HEK293 (cell line): Measurements from ENCODE around the gene ZNF883.

ENCODE experiments used
- BCL11B ChIP-seq: fragments of 450-650 bp; formaldehyde crosslinking; IDR thresholded peaks from 2 replicates; pipeline ENCODE4 v1.5.1; 2016; ENCODE audit warnings: low read depth, missing biosample characterization, missing genetic modification characterization
- GLIS1 ChIP-seq: fragments of 450-650 bp; formaldehyde crosslinking; IDR thresholded peaks from 2 replicates; pipeline ENCODE4 v1.5.1; 2016; ENCODE audit warnings: missing biosample characterization, missing genetic modification characterization
- HOXC10 ChIP-seq: sonication (generic); formaldehyde crosslinking; IDR thresholded peaks from 2 replicates; pipeline ENCODE4 v1.8.1; 2023; ENCODE audit warnings: mild to moderate bottlenecking, missing genetic modification reagents
- TRIM28 ChIP-seq: IDR thresholded peaks from 2 replicates; pipeline ENCODE4 v1.6.1; 2011; ENCODE audit warnings: low read length, control low read depth, borderline replicate concordance
- ZNF274 ChIP-seq, 2 experiments: fragments of 200-500 bp in 1 of 2; fragments of 450-650 bp in 1 of 2; sonication (Bioruptor generic) in 1 of 2; formaldehyde crosslinking in 1 of 2; IDR thresholded peaks; 2 replicates each; pipeline versions ENCODE4 v1.5.1 to v1.6.1; 2014 to 2016; ENCODE audit warnings: borderline replicate concordance in 1 of 2, inconsistent platforms in 1 of 2, low read length in 1 of 2, missing biosample characterization in 1 of 2, missing genetic modification characterization in 1 of 2
- ZNF302 ChIP-seq: fragments of 450-650 bp; formaldehyde crosslinking; IDR thresholded peaks from 2 replicates; pipeline ENCODE4 v1.5.1; 2016; ENCODE audit warnings: missing biosample characterization, missing genetic modification characterization, low read depth
- ZNF341 ChIP-seq: fragments of 450-650 bp; formaldehyde crosslinking; IDR thresholded peaks from 2 replicates; pipeline ENCODE4; 2016; ENCODE audit warnings: low read depth, missing biosample characterization, missing genetic modification characterization
- ZNF366 ChIP-seq: fragments of 450-650 bp; formaldehyde crosslinking; conservative IDR thresholded peaks from 2 replicates; pipeline ENCODE4 v1.5.1; 2016; ENCODE audit warnings: missing biosample characterization, missing genetic modification characterization
- ZNF391 ChIP-seq: fragments of 450-650 bp; formaldehyde crosslinking; IDR thresholded peaks from 2 replicates; pipeline ENCODE4 v1.5.1; 2016; ENCODE audit warnings: low read depth, missing biosample characterization, missing genetic modification characterization, borderline replicate concordance
- ZNF398 ChIP-seq: fragments of 450-650 bp; formaldehyde crosslinking; IDR thresholded peaks from 2 replicates; pipeline ENCODE4 v1.5.1; 2017; ENCODE audit warnings: missing biosample characterization, missing genetic modification characterization
- ZNF416 ChIP-seq: fragments of 450-650 bp; formaldehyde crosslinking; IDR thresholded peaks from 2 replicates; pipeline ENCODE4 v1.5.1; 2016; ENCODE audit warnings: missing biosample characterization, missing genetic modification characterization
- ZNF426 ChIP-seq: fragments of 450-650 bp; formaldehyde crosslinking; IDR thresholded peaks from 2 replicates; pipeline ENCODE4 v1.5.1; 2017; ENCODE audit warnings: missing biosample characterization, missing genetic modification characterization, mild to moderate bottlenecking, inconsistent platforms, moderate library complexity
- ZNF596 ChIP-seq: fragments of 450-650 bp; IDR thresholded peaks from 2 replicates; pipeline ENCODE4 v1.5.0; 2018; ENCODE audit warnings: missing biosample characterization, mild to moderate bottlenecking, missing genetic modification characterization, moderate library complexity
- ZNF600 ChIP-seq: fragments of 450-650 bp; formaldehyde crosslinking; IDR thresholded peaks from 2 replicates; pipeline ENCODE4 v1.5.1; 2016; ENCODE audit warnings: missing biosample characterization, missing genetic modification characterization
- TF ChIP-seq, protein P1 (sequence below): fragments of 450-650 bp; formaldehyde crosslinking; conservative IDR thresholded peaks from 2 replicates; pipeline ENCODE4 v1.5.1; 2016; ENCODE audit warnings: low read depth, missing biosample characterization, missing genetic modification characterization
- TF ChIP-seq, protein P2 (sequence below): fragments of 450-650 bp; formaldehyde crosslinking; IDR thresholded peaks from 2 replicates; pipeline ENCODE4 v1.5.1; 2016; ENCODE audit warnings: missing biosample characterization, missing genetic modification characterization
- TF ChIP-seq, protein P3 (sequence below): fragments of 450-650 bp; formaldehyde crosslinking; IDR thresholded peaks from 2 replicates; pipeline ENCODE4 v1.5.1; 2016; ENCODE audit warnings: missing biosample characterization, missing genetic modification characterization, low read depth
- TF ChIP-seq, protein P4 (sequence below): fragments of 450-650 bp; formaldehyde crosslinking; IDR thresholded peaks from 2 replicates; pipeline ENCODE4 v1.5.0; 2017; ENCODE audit warnings: missing biosample characterization, missing genetic modification characterization, borderline replicate concordance
- TF ChIP-seq, protein P5 (sequence below): sonication (generic); formaldehyde crosslinking; IDR thresholded peaks from 2 replicates; pipeline ENCODE4 v1.8.1; 2022; ENCODE audit warnings: mild to moderate bottlenecking, moderate library complexity, missing genetic modification reagents
- TF ChIP-seq, protein P6 (sequence below): fragments of 450-650 bp; formaldehyde crosslinking; IDR thresholded peaks from 2 replicates; pipeline ENCODE4 v1.5.1; 2016; ENCODE audit warnings: missing biosample characterization, missing genetic modification characterization

Gene ZNF883

DNA sequence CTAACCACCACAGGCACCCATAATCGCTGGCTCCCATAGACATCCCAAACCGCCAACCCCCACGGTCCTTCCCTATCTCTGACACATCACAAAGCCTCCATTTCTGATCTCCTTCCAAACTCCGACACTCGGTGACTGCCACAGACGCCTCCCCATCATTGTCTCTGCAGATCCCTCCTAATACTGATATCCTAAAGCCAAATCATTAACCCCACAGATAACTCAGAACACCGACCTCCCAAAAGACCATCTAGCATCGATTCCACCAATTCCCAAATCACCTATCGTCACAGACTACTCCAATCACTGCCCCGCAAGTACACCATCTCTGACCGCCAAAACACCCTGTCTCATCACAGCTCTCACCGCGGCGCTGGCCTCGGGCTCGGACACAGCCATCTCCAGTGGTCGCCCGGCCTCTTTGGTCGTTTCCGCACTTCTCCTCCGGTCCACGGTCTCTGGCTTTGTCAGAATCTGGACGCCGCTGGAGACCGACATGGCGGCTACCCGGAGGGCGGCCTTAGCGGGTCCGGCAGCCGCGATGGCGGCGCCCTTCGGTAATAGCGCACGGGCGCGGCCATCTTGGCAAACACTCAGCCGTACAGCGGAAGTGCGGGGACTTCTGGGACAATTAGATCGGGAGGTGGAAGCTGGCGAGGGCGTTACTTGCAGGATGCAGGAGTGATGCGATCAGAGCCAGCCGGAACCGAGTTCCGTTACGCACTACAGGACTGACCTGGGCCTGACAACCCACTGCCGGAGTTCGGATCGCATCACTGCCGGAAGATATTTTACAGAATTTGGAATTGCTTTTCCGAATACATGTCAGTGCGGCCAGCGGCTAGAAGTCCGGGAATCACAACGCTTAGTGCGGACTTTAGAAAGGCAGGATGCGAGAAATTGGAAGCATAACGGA, 44.5 kb upstream of the ZNF883 start, which contains the start of gene ZFP37 (continued):
- TF ChIP-seq, protein P1, sequence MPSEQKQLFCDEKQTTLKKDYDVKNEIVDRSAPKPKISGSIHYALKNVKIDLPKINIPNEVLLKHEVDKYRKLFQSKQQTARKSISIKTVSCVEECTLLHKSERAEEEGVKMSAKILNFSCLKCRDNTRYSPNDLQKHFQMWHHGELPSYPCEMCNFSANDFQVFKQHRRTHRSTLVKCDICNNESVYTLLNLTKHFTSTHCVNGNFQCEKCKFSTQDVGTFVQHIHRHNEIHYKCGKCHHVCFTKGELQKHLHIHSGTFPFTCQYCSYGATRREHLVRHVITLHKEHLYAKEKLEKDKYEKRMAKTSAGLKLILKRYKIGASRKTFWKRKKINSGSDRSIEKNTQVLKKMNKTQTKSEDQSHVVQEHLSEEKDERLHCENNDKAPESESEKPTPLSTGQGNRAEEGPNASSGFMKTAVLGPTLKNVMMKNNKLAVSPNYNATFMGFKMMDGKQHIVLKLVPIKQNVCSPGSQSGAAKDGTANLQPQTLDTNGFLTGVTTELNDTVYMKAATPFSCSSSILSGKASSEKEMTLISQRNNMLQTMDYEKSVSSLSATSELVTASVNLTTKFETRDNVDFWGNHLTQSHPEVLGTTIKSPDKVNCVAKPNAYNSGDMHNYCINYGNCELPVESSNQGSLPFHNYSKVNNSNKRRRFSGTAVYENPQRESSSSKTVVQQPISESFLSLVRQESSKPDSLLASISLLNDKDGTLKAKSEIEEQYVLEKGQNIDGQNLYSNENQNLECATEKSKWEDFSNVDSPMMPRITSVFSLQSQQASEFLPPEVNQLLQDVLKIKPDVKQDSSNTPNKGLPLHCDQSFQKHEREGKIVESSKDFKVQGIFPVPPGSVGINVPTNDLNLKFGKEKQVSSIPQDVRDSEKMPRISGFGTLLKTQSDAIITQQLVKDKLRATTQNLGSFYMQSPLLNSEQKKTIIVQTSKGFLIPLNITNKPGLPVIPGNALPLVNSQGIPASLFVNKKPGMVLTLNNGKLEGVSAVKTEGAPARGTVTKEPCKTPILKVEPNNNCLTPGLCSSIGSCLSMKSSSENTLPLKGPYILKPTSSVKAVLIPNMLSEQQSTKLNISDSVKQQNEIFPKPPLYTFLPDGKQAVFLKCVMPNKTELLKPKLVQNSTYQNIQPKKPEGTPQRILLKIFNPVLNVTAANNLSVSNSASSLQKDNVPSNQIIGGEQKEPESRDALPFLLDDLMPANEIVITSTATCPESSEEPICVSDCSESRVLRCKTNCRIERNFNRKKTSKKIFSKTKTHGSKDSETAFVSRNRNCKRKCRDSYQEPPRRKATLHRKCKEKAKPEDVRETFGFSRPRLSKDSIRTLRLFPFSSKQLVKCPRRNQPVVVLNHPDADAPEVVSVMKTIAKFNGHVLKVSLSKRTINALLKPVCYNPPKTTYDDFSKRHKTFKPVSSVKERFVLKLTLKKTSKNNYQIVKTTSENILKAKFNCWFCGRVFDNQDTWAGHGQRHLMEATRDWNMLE (tag by site-specific recombination): peak; percentile 78
- TF ChIP-seq, protein P2, sequence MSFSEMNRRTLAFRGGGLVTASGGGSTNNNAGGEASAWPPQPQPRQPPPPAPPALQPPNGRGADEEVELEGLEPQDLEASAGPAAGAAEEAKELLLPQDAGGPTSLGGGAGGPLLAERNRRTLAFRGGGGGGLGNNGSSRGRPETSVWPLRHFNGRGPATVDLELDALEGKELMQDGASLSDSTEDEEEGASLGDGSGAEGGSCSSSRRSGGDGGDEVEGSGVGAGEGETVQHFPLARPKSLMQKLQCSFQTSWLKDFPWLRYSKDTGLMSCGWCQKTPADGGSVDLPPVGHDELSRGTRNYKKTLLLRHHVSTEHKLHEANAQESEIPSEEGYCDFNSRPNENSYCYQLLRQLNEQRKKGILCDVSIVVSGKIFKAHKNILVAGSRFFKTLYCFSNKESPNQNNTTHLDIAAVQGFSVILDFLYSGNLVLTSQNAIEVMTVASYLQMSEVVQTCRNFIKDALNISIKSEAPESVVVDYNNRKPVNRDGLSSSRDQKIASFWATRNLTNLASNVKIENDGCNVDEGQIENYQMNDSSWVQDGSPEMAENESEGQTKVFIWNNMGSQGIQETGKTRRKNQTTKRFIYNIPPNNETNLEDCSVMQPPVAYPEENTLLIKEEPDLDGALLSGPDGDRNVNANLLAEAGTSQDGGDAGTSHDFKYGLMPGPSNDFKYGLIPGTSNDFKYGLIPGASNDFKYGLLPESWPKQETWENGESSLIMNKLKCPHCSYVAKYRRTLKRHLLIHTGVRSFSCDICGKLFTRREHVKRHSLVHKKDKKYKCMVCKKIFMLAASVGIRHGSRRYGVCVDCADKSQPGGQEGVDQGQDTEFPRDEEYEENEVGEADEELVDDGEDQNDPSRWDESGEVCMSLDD (tag by site-specific recombination): no peak
- TF ChIP-seq ZNF391 (tag by site-specific recombination) (0 out of 2 replicates have a peak, but pooled peaks have one; percentile 38), ZNF398 (tag by site-specific recombination) (no peak), ZNF366 (tag by site-specific recombination) (0 out of 2 replicates have a peak, but pooled peaks have one; percentile 21), ZNF302 (tag by site-specific recombination) (no peak), ZNF596 (tag by site-specific recombination) (no peak), HOXC10 (CRISPR knock-in tag) (no peak), ZNF341 (tag by site-specific recombination) (no peak), BCL11B (tag by site-specific recombination) (no peak), ZNF416 (tag by site-specific recombination) (no peak), GLIS1 (tag by site-specific recombination) (peak; percentile 45; the same call in 1 of the 2 replicates), ZNF274 (IDR thresholded peaks at IDR 0.05; ENCODE audit: low read length) (no peak), ZNF274 (tag by site-specific recombination; IDR thresholded peaks at IDR 0.05; ENCODE audit: borderline replicate concordance) (no peak), ZNF426 (tag by site-specific recombination) (no peak), TRIM28 (no peak; the same call in 1 of the 2 replicates), ZNF600 (tag by site-specific recombination) (peak; percentile 93)
- TF ChIP-seq, protein P3, sequence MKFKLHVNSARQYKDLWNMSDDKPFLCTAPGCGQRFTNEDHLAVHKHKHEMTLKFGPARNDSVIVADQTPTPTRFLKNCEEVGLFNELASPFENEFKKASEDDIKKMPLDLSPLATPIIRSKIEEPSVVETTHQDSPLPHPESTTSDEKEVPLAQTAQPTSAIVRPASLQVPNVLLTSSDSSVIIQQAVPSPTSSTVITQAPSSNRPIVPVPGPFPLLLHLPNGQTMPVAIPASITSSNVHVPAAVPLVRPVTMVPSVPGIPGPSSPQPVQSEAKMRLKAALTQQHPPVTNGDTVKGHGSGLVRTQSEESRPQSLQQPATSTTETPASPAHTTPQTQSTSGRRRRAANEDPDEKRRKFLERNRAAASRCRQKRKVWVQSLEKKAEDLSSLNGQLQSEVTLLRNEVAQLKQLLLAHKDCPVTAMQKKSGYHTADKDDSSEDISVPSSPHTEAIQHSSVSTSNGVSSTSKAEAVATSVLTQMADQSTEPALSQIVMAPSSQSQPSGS: no peak
- TF ChIP-seq, protein P4, sequence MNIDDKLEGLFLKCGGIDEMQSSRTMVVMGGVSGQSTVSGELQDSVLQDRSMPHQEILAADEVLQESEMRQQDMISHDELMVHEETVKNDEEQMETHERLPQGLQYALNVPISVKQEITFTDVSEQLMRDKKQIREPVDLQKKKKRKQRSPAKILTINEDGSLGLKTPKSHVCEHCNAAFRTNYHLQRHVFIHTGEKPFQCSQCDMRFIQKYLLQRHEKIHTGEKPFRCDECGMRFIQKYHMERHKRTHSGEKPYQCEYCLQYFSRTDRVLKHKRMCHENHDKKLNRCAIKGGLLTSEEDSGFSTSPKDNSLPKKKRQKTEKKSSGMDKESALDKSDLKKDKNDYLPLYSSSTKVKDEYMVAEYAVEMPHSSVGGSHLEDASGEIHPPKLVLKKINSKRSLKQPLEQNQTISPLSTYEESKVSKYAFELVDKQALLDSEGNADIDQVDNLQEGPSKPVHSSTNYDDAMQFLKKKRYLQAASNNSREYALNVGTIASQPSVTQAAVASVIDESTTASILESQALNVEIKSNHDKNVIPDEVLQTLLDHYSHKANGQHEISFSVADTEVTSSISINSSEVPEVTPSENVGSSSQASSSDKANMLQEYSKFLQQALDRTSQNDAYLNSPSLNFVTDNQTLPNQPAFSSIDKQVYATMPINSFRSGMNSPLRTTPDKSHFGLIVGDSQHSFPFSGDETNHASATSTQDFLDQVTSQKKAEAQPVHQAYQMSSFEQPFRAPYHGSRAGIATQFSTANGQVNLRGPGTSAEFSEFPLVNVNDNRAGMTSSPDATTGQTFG (tag by site-specific recombination): no peak
- TF ChIP-seq, protein P5, sequence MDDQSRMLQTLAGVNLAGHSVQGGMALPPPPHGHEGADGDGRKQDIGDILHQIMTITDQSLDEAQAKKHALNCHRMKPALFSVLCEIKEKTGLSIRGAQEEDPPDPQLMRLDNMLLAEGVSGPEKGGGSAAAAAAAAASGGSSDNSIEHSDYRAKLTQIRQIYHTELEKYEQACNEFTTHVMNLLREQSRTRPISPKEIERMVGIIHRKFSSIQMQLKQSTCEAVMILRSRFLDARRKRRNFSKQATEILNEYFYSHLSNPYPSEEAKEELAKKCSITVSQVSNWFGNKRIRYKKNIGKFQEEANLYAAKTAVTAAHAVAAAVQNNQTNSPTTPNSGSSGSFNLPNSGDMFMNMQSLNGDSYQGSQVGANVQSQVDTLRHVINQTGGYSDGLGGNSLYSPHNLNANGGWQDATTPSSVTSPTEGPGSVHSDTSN (CRISPR knock-in tag): no peak
- TF ChIP-seq, protein P6, sequence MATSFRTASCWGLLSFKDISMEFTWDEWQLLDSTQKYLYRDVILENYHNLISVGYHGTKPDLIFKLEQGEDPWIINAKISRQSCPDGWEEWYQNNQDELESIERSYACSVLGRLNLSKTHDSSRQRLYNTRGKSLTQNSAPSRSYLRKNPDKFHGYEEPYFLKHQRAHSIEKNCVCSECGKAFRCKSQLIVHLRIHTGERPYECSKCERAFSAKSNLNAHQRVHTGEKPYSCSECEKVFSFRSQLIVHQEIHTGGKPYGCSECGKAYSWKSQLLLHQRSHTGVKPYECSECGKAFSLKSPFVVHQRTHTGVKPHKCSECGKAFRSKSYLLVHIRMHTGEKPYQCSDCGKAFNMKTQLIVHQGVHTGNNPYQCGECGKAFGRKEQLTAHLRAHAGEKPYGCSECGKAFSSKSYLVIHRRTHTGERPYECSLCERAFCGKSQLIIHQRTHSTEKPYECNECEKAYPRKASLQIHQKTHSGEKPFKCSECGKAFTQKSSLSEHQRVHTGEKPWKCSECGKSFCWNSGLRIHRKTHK (tag by site-specific recombination): no peak
